ENCODE measurements around the gene SETD1B. TPM values are rescaled to one million over a fixed set of nuclear protein-coding genes. Genes with fewer than 3 reads are reported as not detected.

SETD1B gene
- total RNA-seq, 4 donors from 2014 or later = 3.7 to 10.4 (median 6.6) TPM

DNA sequence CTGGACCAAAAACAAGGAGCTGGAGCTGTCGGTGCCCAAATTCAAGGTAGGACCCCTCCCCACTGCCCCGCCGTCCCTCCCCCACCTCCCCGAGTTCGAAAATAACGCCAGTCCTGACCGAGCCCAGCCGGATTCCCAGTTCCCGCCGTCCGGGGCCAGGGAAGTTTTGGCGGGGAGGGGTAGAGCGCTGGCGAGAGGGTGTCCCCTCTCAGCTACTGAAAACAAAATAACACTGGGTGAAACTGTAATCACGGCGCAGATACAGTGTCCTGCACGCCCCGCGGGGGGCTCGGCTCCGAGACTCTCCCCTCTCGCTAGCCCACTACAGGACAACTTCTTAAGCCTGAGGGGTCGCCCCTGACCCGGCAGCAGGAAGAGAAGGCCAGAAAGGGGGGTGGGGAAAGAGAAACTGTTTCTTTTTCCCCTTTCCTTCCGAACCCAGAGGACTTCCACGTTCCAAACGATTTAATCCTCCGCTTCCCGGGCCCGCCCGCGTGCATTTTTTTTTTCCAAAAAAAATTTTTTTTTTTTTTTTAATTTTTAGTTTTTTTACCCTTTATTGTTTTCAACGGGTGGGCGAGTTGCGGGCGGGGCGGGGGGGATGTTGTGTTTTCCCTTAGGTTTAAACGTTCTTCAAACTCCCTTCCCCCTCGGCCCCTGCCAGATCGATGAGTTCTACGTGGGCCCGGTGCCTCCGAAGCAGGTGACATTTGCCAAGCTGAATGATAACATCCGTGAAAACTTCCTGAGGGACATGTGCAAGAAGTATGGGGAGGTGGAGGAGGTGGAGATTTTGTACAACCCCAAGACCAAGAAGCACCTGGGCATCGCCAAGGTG, 1.6 kb downstream of the SETD1B start:
- no peak for DNase-seq (ENCODE audit: low spot score)
- no peak for ATAC-seq (ENCODE audit: low FRiP score)
- no peak for TF ChIP-seq CTCF (IDR thresholded peaks at IDR 0.05)

DNA sequence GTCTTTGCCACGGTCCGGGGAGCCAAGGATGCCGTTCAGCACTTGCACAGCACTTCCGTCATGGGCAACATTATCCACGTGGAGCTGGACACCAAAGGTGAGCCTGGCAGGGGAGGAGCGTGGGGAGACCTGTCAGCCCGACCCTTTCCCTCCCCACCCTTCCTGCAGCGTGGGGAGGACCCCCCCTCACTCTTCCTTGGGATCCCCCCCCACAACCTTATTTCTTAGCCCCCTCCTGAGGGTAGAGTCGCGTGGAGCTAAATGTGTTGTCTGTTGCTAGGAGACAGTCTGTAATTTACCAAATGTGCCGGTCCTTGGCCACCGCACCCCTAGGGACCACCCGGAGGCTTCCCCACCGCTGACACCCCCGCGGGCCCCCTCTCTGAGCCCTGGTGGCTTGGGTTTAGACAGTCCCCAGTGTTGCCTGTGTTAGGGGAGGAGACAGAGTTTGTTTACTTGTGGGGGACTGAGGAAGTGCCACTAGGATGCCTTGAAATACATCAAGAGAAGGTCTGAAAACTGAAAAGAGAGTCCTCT, 2.3 kb downstream of the SETD1B start:
- DNase-seq (ENCODE audit: low spot score) (no peak), ATAC-seq (ENCODE audit: low FRiP score) (no peak)
- no peak for TF ChIP-seq CTCF (IDR thresholded peaks at IDR 0.05)

DNA sequence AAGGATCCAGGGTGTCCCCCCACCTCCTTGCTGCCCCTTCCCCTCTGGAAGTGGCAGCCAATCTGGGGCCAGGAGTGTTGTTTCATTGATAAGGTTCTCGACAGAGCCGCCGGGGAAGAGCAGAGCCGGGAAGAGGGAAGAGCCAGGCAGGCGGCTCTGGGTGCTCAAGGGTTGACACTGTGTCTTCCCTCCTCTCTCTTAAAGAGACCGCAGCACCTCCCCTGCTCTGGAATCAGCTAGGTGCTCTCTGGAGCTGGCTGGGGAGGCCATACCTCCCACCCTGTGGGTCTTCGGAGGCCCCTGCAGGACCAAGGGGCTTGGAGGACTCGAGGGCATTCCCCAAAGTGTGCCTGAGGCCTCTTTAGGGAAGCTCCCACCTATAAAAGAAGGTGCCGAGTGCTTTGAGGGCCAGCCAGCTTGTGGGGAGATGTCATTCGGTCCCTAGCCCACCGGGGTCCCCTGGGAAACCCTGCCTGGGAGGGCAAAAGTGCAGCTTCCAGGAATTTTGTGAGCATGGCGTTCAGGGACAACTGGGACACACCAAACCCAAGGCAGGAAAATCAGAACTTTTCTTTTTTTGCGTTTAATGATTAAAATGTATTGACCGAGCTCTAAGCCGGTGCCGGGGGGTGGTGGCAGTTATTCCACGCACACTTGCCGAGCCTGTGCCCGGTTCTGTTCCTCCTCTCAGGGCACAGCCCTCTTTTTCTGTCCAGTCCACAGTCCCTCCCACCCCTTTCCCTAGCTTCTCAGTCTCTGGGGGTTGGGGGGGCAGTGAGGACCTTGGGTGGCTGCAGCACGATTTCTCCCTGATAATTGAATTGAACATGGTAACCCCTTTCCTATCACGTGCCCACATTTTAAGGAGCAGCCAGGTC, 3.0 kb downstream of the SETD1B start:
- TF ChIP-seq CTCF (IDR thresholded peaks at IDR 0.05) = no peak
- ATAC-seq (ENCODE audit: low FRiP score) (no peak), DNase-seq (ENCODE audit: low spot score) (no peak)

GRCh38 chr12:121807642-121808347, 4.0 kb downstream of the SETD1B start:
- TF ChIP-seq CTCF (IDR thresholded peaks at IDR 0.05) = no peak
- ATAC-seq (ENCODE audit: low FRiP score) (no peak), DNase-seq (ENCODE audit: low spot score) (no peak)

GRCh38 chr12:121808623-121809022, 4.8 kb downstream of the SETD1B start:
- ATAC-seq (ENCODE audit: low FRiP score) = no peak
- DNase-seq (ENCODE audit: low spot score) = no peak
- no peak for TF ChIP-seq CTCF (IDR thresholded peaks at IDR 0.05)

GRCh38 chr12:121809712-121810116, 5.9 kb downstream of the SETD1B start:
- ATAC-seq (ENCODE audit: low FRiP score) = no peak
- no peak for TF ChIP-seq CTCF (IDR thresholded peaks at IDR 0.05)
- DNase-seq (ENCODE audit: low spot score) = no peak
